KMS-11 (cell line): ENCODE measurements around the gene PROB1.
"Not testable (repeated sequence)": the region's sequence is repeated elsewhere in the genome, so short reads cannot be mapped to it uniquely, and the experiment has no call there.

Experiments
- H2AFZ ChIP-seq: fragments of 200-600 bp; sonication (generic); 2 replicates; pipeline ENCODE4 v1.6.1; 2016; ENCODE audit warnings: antibody characterized with exemption, mixed run types, low read depth
- H3K27ac ChIP-seq: fragments of 200-600 bp; sonication (generic); 2 replicates; pipeline ENCODE4 v1.6.1; 2016; ENCODE audit warnings: mild to moderate bottlenecking, mixed run types
- H3K27me3 ChIP-seq: fragments of 200-600 bp; sonication (generic); 2 replicates; pipeline ENCODE4 v1.6.1; 2017; ENCODE audit warnings: mild to moderate bottlenecking, low read depth, mixed run types, moderate library complexity; ENCODE audit not compliant: insufficient read depth
- H3K36me3 ChIP-seq: fragments of 200-600 bp; sonication (generic); 2 replicates; pipeline ENCODE4 v1.6.1; 2017; ENCODE audit warnings: mild to moderate bottlenecking, mixed run types; ENCODE audit not compliant: insufficient read depth
- H3K4me1 ChIP-seq: fragments of 200-600 bp; sonication (generic); 2 replicates; pipeline ENCODE4 v1.6.1; 2016; ENCODE audit warnings: mild to moderate bottlenecking, low read depth, mixed run types; ENCODE audit not compliant: poor library complexity, severe bottlenecking
- H3K4me2 ChIP-seq: fragments of 200-600 bp; sonication (generic); 2 replicates; pipeline ENCODE4 v1.7.0; 2016; ENCODE audit warnings: mild to moderate bottlenecking, mixed run types
- H3K4me3 ChIP-seq: fragments of 200-600 bp; sonication (generic); IDR thresholded peaks from 2 replicates; pipeline ENCODE4 v1.6.1; 2017; ENCODE audit warnings: low read depth, low read length, mixed read lengths; ENCODE audit not compliant: insufficient read depth
- H3K79me2 ChIP-seq: fragments of 200-600 bp; sonication (generic); 2 replicates; pipeline ENCODE4 v1.6.1; 2016; ENCODE audit warnings: low read depth, mixed run types; ENCODE audit not compliant: insufficient read depth
- H3K9ac ChIP-seq: fragments of 200-600 bp; sonication (generic); 2 replicates; pipeline ENCODE4 v1.6.1; 2016; ENCODE audit warnings: mild to moderate bottlenecking, mixed run types
- H4K20me1 ChIP-seq: fragments of 200-600 bp; sonication (generic); 2 replicates; pipeline ENCODE4 v1.6.1; 2016; ENCODE audit warnings: mild to moderate bottlenecking, mixed run types; ENCODE audit not compliant: insufficient read depth
- CTCF ChIP-seq: fragments of 200-600 bp; sonication (generic); conservative IDR thresholded peaks from 2 replicates; pipeline ENCODE4 v1.6.1; 2017; ENCODE audit warnings: low read depth, mild to moderate bottlenecking, antibody characterized with exemption, low read length, moderate library complexity, mixed read lengths

PROB1 gene

GRCh38 chr5:139410993-139411828, 16.3 kb upstream of the PROB1 start:
- Histone ChIP-seq H3K36me3 (no peaks in the 10 kb centered on the region), H3K27me3 (no peaks in the 10 kb centered on the region), H3K27ac (no peak overlapping the region), H3K4me2 (no peak overlapping the region), H3K9ac (no peak overlapping the region), H3K79me2 (no peaks in the 10 kb centered on the region), H4K20me1 (no peaks in the 10 kb centered on the region), H2AFZ (no peak overlapping the region), H3K4me1 (peaks cover 44% of the 10 kb centered on the region), H3K4me3 (no peak overlapping the region)
- no peak for TF ChIP-seq CTCF

DNA sequence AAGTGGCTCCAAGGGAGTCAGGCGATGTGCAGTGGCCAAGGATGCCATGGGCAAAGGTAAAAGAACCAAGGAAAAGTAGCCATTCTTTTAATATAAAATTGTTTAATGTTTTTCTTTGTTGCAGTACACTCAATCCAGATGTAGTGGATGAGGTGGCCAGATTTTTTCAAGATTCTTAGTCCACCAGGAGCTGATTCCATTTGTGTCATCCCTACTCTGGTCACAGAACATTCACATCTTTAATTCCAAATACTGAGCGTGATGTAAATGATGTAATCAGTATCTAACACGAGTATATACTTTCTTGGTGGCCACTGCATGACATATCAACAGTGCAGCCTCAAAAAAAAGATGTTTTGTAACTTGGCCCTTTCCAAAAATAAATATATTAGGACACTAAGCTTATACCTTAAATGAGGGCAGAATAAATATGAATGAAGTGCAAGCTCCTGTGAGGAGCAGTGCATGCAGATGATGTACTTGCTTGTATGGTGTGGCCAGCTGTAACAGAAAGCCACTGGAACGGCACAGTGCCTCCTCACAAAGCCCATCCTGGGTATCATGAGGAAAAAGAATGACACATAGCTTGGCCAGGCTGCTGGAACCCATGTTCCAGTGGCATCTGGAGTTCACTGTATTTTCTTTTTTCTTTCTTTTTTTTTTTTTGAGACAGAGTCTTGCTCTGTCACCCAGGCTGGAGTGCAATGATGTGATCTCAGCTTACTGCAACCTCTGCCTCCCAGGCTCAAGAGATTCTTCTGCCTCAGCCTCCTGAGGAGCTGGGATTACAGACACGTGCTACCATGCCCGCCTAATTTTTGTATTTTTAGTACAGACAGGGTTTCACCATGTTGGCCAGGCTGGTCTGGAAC, 15.5 kb upstream of the PROB1 start:
- Histone ChIP-seq H3K9ac (no peak overlapping the region), H3K27ac (no peak overlapping the region)
- no peak for TF ChIP-seq CTCF

DNA sequence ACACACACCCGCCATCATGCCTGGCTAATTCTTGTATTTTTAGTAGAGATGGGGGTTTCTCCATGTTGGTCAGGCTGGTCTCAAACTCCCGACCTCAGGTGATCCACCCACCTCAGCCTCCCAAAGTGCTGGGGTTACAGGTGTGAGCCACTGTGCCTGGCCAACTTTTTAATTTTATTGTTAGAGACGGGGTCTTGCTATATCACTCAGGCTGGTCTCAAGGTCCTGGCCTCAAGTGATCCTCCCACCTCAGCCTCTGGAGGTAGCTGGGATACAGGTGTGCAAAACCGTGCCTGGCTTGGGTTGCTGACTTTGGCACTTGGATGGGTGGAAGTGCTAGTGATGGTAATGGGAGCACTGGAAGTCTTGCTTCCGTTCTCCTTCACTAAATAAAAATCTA, 14.2 kb upstream of the PROB1 start:
- not testable (repeated sequence) for H3K79me2 ChIP-seq, H2AFZ ChIP-seq, H3K9ac ChIP-seq, H4K20me1 ChIP-seq, H3K4me2 ChIP-seq, H3K36me3 ChIP-seq, H3K4me3 ChIP-seq, H3K27me3 ChIP-seq, H3K27ac ChIP-seq
- H3K4me1 ChIP-seq = peaks cover 31% of the 10 kb centered on the region

More for the DNA sequence above, 15.5 kb upstream of the PROB1 start:
- H3K4me1 ChIP-seq = peaks cover 35% of the 10 kb centered on the region
- no peaks in the 10 kb centered on the region for H3K27me3 ChIP-seq
- H3K79me2 ChIP-seq = no peaks in the 10 kb centered on the region
- H2AFZ ChIP-seq = no peak overlapping the region
- no peak overlapping the region for H3K4me3 ChIP-seq
- H3K36me3 ChIP-seq = no peaks in the 10 kb centered on the region
- H4K20me1 ChIP-seq = no peaks in the 10 kb centered on the region
- no peak overlapping the region for H3K4me2 ChIP-seq

DNA sequence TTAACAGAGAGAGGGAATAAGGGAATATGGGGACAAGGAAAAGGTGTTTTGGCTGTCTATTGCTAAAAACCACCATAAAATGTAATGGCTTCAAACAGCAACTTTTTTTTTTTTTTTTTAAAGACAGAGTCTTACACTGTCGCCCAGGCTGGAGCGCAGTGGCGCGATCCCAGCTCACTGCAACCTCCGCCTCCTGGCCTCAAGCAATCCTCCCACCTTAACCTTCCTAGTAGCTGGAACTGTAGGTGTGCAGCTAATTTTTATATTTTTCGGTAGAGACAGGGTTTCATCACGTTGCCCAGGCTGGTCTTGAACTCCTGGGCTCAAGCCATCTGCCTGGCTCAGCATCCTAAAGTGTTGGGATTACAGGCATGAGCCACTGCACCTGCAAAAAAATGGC, 13.3 kb upstream of the PROB1 start:
- H3K27ac ChIP-seq = no peak overlapping the region
- no peak overlapping the region for H3K9ac ChIP-seq
- no peaks in the 10 kb centered on the region for H3K79me2 ChIP-seq
- no peaks in the 10 kb centered on the region for H3K27me3 ChIP-seq
- H3K4me3 ChIP-seq = no peak overlapping the region
- no peak for TF ChIP-seq CTCF
- H3K36me3 ChIP-seq = no peaks in the 10 kb centered on the region
- H4K20me1 ChIP-seq = no peaks in the 10 kb centered on the region
- no peak overlapping the region for H3K4me2 ChIP-seq
- no peak overlapping the region for H2AFZ ChIP-seq
- H3K4me1 ChIP-seq = peaks cover 25% of the 10 kb centered on the region
